ENCODE measurements around the gene OLA1.

GRCh38 chr2:174236429-174236828 is 11.9 kb downstream of the OLA1 start:
- TF ChIP-seq, protein P1, sequence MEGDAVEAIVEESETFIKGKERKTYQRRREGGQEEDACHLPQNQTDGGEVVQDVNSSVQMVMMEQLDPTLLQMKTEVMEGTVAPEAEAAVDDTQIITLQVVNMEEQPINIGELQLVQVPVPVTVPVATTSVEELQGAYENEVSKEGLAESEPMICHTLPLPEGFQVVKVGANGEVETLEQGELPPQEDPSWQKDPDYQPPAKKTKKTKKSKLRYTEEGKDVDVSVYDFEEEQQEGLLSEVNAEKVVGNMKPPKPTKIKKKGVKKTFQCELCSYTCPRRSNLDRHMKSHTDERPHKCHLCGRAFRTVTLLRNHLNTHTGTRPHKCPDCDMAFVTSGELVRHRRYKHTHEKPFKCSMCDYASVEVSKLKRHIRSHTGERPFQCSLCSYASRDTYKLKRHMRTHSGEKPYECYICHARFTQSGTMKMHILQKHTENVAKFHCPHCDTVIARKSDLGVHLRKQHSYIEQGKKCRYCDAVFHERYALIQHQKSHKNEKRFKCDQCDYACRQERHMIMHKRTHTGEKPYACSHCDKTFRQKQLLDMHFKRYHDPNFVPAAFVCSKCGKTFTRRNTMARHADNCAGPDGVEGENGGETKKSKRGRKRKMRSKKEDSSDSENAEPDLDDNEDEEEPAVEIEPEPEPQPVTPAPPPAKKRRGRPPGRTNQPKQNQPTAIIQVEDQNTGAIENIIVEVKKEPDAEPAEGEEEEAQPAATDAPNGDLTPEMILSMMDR (IDR thresholded peaks at IDR 0.05 in 4 of 5, conservative IDR thresholded peaks at IDR 0.05 in 1 of 5): no peak
- TF ChIP-seq POLR2A (IDR thresholded peaks at IDR 0.05): no peak
